CD4-positive, alpha-beta T cell treated with Interleukin-1 beta for 1 hour (primary cell): ENCODE results near the gene GCSH.

Experiments
- DNase-seq, 2 donors: peaks; one replicate each; pipeline ENCODE4 v3.0.0-alpha.2; 2020 to 2022

GCSH gene

GRCh38 chr16:81099958-81100357 lies 3.8 kb upstream of the GCSH start:
- DNase-seq = no peak

- DNase-seq = no peak
Observed at GRCh38 chr16:81097230-81097629, 1.0 kb upstream of the GCSH start.

GRCh38 chr16:81096715-81097208 lies 567 bp upstream of the GCSH start:
- DNase-seq = no peak

- no peak for DNase-seq
Observed at GRCh38 chr16:81095653-81095952, 592 bp downstream of the GCSH start.

GRCh38 chr16:81094771-81095251 lies 1.4 kb downstream of the GCSH start:
- DNase-seq = no peak

GRCh38 chr16:81088836-81089235 lies 7.4 kb downstream of the GCSH start:
- no peak for DNase-seq

GRCh38 chr16:81081014-81081413 lies 15.2 kb downstream of the GCSH start:
- no peak for DNase-seq

GRCh38 chr16:81080233-81080632 lies 16.0 kb downstream of the GCSH start:
- DNase-seq = no peak

- DNase-seq = peak; percentile 96
Observed at GRCh38 chr16:81077076-81077940, 18.9 kb downstream of the GCSH start, which contains the start of gene C16orf46. Gene C16orf46 (minus strand): TSS chr16:81077238. CDS start chr16:81063955, 13,283 bp downstream.

GRCh38 chr16:81076566-81077075 lies 19.6 kb downstream of the GCSH start:
- peak; percentile 90 to 94 for DNase-seq

GRCh38 chr16:81073560-81074330 lies 22.4 kb downstream of the GCSH start:
- DNase-seq = no peak

- no peak for DNase-seq
Observed at GRCh38 chr16:81071805-81072204, 24.4 kb downstream of the GCSH start.

GRCh38 chr16:81070979-81071378 lies 25.2 kb downstream of the GCSH start:
- no peak for DNase-seq

- no peak for DNase-seq
Observed at GRCh38 chr16:81069063-81069462, 27.1 kb downstream of the GCSH start.

GRCh38 chr16:81067166-81067565 lies 29.0 kb downstream of the GCSH start:
- no peak for DNase-seq

GRCh38 chr16:81066681-81067080 lies 29.5 kb downstream of the GCSH start:
- DNase-seq = no peak

GRCh38 chr16:81061871-81062608 lies 34.2 kb downstream of the GCSH start:
- DNase-seq = no peak

- DNase-seq = no peak
Observed at GRCh38 chr16:81061307-81061640, 34.9 kb downstream of the GCSH start.

GRCh38 chr16:81060576-81061306 lies 35.5 kb downstream of the GCSH start:
- DNase-seq = no peak

GRCh38 chr16:81053761-81054160 lies 42.4 kb downstream of the GCSH start:
- no peak for DNase-seq

- DNase-seq = no peak
Observed at GRCh38 chr16:81042821-81043220, 53.4 kb downstream of the GCSH start.

GRCh38 chr16:81041696-81042095 lies 54.5 kb downstream of the GCSH start:
- no peak for DNase-seq
